Right cardiac atrium (tissue), 5 donors: ENCODE results near the gene FOXK1. TPM values are rescaled to one million over a fixed set of nuclear protein-coding genes. Genes with fewer than 3 reads are reported as not detected.
A peak's percentile ranks its signal among the peaks of the same experiment; 100 is the strongest.

Experiments used
- ATAC-seq, 2 donors: fragments of 200-7000 bp; cut with Tn5 transposase; one replicate each; pipeline versions ENCODE4 v1.8.0 to v1.9.1; 2020; ENCODE audit warnings: moderate library complexity in 2 of 2, mild to moderate bottlenecking in 1 of 2
- DNase-seq, 3 donors: peaks; one replicate each; pipeline ENCODE4 v3.0.0-alpha.2; 2020
- H3K27ac ChIP-seq: one replicate; pipeline ENCODE4 v1.5.1; 2013; ENCODE audit warnings: mild to moderate bottlenecking, low read length, control low read depth, moderate library complexity
- H3K27me3 ChIP-seq: one replicate; pipeline ENCODE4 v1.6.1; 2013; ENCODE audit not compliant: control insufficient read depth, insufficient read depth
- H3K4me1 ChIP-seq: one replicate; pipeline ENCODE4 v1.6.1; 2013; ENCODE audit warnings: low read length; ENCODE audit not compliant: control insufficient read depth, insufficient read depth
- H3K4me3 ChIP-seq: one replicate; pipeline ENCODE4 v1.5.1; 2013; ENCODE audit warnings: low read length, control low read depth
- H3K9me3 ChIP-seq: one replicate; pipeline ENCODE4 v1.6.1; 2013; ENCODE audit warnings: low read length; ENCODE audit not compliant: control insufficient read depth
- WGBS: extraction: QIAGEN DNeasy Blood & Tissue Kit; methylation state at CpG from one replicate; pipeline ENCODE4 v1.1.7; 2013; 5-methylcytosine and 5-hydroxymethylcytosine counted together
- intact Hi-C, 4 donors: fragments of 100-400 bp; cut with DNase I; formaldehyde crosslinking; loops; one replicate each; pipeline versions ENCODE4 v1.11.0 to v1.14.0; 2022 to 2023
- polyA plus RNA-seq: library from polyadenylated mRNA; stranded (reverse); fragments of 200-250 nt; gene quantifications from one replicate; pipeline ENCODE4 v1.2.3, GENCODE V29; 2013
- total RNA-seq, 4 donors: library from RNA; stranded (reverse); fragmentation: NEBNext Ultra II Directional; extraction: Animal tissue kit (Norgen Biotek cat#: 25700); gene quantifications; one replicate each; pipeline ENCODE4 v1.2.1, GENCODE V29; 2021
- donor health status: healthy with polysubstance abuse.
- donor health status: DM: no; HTN: yes; CAD: no.
- donor health status: DM: no; HTN: no; CAD: no.
- donor health status: DM: no; HTN: yes; CAD: no; lungs with severe emphysema.
- donor health status: DM: yes; HTN: yes; CAD: no.

The FOXK1 gene
- total and polyA plus RNA-seq, 5 donors, result 10.9 to 22.4 (median 18.1) TPM

DNA sequence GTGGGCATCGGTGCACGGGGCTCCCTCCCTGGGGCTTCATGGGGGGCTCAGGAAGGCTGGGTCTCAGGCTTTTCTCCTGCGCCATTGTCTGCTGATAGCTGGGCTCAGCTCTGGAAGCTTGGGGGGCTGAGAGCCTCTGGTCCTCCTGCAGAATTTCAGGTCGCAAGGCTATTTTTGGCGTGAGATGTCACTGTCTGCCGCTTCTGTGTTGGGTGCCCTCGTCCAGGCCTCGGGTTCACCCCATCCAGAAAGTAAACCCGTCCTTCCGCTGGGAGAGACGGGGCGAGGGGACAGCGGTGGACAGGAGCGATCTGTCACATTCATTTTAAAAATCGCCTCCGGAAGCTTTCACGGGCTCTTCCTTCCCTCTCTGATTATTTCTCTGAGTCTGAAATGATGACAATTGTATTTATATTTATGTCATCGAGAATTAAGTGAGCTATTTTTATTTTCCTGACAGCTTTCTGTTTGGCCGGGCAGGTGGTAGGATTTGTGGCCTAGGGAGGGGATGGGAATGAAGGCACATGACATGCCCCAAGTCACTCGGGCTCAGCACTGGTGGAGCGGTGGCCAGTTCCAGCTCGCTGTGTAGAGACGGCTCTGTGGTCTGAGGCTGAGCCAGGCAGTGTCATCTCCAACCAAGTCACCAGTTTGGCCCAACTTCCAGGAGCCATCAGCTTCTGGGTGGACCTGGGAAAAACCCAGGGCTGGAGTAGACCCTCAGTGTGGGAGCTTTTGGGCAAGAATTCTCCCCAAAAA is 52.7 kb downstream of the FOXK1 start:
- ATAC-seq, result peak in 1 of 2 donors; percentile 32
- WGBS, result 67% methylated on average over 23 of the region's 23 CpGs
- Histone ChIP-seq H3K9me3 (no peaks in the 10 kb centered on the region), H3K4me3 (no peak overlapping the region), H3K27me3 (no peaks in the 10 kb centered on the region), H3K27ac (peak overlapping the region; percentile 2), H3K4me1 (peaks cover 5% of the 10 kb centered on the region)
- intact Hi-C loops, result loop anchor here in 2 of 4 donors (5.0 to 10.0 kb wide), 2 partner anchors 47 to 50 kb away; partner anchors contain the start of gene FOXK1 (in 1 of the 2)
- peak in 2 of 3 donors; percentile 55 to 63 for DNase-seq

DNA sequence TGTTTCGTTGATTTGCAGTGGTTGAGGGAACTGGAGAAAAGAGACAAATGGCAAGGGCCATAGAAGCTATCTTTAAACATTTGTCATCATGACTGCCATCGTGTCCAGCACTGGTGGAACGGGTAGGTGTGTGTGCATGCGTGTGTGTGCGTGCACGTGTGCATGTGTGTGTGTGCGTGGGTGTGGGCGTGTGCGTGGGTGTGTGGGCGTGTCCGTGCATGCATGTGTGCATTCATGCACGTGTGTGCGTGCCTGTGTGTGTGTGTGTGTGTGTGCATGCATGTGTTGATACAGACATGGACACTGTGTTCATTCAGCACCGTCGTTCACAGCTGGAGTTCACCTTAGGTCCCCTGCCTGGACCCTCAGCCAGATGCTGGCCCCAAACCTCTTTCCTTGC is 55.2 kb downstream of the FOXK1 start:
- ATAC-seq, result no peak
- intact Hi-C loops, result loop anchor here in 1 of 4 donors (10.0 kb wide), 1 partner anchor 52 kb away; the partner anchor contains the start of gene FOXK1
- Histone ChIP-seq H3K9me3 (no peaks in the 10 kb centered on the region), H3K4me1 (peaks cover 5% of the 10 kb centered on the region), H3K27ac (no peak overlapping the region), H3K27me3 (no peaks in the 10 kb centered on the region), H3K4me3 (no peak overlapping the region)
- peak in 2 of 3 donors; percentile 42 to 54 for DNase-seq
- 93% methylated on average over 15 of the region's 15 CpGs for WGBS

DNA sequence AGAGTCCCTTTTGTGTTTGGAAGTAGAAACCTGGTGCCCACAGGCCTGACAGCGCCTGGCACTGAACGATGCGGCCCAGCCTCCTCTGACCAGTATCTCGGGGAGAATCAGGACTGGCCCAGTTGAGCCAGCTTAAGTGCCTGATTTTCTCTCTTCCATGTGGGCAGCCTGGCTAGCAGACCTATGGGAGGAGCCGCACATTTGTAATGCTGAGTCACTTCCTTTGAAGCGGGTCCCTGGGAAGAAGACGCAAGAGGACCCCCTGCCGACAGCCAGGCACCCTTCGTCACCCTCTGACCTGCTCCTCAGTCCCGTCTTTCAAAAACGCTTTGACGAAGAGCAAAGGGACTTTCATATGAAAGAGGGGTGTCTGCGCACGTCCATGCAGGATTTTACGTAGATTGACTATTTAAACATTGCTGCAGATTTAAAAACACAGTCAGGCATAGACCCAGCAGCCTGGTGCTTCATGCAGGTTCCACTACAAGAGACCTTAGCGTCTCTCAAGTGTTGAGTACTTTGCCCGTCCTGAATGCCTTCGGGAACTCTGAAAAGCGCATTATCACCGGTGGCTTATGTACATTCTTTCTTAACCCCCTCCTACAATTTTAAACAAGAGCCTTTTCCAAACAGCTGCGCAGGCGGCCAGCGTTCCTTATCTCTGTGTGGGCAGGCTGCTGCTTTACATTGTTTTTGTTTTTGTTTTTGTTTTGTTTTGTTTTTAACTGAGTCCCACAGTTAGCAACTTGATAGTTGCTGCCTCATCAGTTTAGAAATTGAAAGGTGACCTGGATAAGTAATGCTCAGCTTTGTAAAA is 56.8 kb downstream of the FOXK1 start:
- Histone ChIP-seq H3K9me3 (no peaks in the 10 kb centered on the region), H3K27ac (peak overlapping the region; percentile 71), H3K4me3 (peak overlapping the region; percentile 34), H3K4me1 (peaks cover 5% of the 10 kb centered on the region), H3K27me3 (no peaks in the 10 kb centered on the region)
- DNase-seq (peak; percentile 56 to 72 (median 65)), ATAC-seq (peak; percentile 55 to 79)
- intact Hi-C loops, result loop anchor here in 1 of 4 donors (10.0 kb wide), 1 partner anchor 54 kb away; the partner anchor contains the start of gene FOXK1
- WGBS, result 21% methylated on average over 23 of the region's 23 CpGs

DNA sequence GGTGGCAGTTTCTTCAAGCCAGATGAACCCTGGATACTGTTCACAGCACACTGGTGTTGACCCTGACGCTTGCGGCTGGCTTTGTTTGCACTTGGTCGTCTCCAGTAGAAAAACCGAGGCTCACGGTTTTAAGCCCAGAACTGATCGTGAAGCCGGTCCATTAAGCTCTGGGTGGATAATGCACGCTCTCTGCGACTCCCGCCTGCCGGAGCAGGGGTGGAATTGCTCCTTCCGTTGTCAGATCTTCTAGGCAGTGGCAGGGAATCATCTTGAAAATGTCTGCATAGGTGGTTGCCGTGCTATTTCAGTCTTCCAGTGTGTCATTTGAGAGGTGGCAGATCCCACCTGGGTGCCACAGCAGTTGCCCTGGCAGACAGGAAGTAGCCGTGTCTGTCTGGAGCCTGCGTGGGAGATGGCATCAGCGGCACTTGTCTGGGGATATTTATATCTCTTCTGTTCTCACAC is 57.5 kb downstream of the FOXK1 start:
- Histone ChIP-seq H3K4me1 (peaks cover 9% of the 10 kb centered on the region), H3K9me3 (no peaks in the 10 kb centered on the region), H3K27me3 (no peaks in the 10 kb centered on the region), H3K4me3 (peak overlapping the region; percentile 34), H3K27ac (peak overlapping the region; percentile 71)
- DNase-seq (peak in 2 of 3 donors; percentile 76 to 84), ATAC-seq (peak; percentile 66 to 71)
- WGBS, result 14% methylated on average over 16 of the region's 16 CpGs
- intact Hi-C loops, result loop anchor here in 1 of 4 donors (10.0 kb wide), 1 partner anchor 55 kb away; the partner anchor contains the start of gene FOXK1

DNA sequence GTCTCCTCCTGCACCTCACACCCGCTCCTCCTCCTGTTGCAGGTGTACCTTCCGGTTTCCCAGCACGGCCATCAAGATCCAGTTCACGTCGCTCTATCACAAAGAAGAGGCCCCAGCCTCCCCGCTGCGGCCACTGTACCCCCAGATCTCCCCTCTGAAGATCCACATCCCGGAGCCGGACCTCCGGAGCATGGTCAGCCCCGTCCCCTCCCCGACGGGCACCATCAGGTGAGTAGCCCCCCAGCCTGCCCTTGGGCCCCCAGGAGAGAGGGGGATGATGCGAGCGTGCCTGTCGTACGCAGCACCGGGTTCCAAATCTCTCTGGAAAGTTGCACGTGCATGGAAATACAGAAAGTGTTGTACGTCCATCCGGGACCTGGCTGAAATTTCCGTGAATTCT is 58.7 kb downstream of the FOXK1 start:
- no peak overlapping the region for H3K4me3 ChIP-seq
- no peaks in the 10 kb centered on the region for H3K9me3 ChIP-seq
- ATAC-seq, result no peak
- H3K4me1 ChIP-seq, result peaks cover 10% of the 10 kb centered on the region
- no peak overlapping the region for H3K27ac ChIP-seq
- intact Hi-C loops, result no loop called here
- 92% methylated on average over 22 of the region's 22 CpGs for WGBS
- DNase-seq, result peak in 2 of 3 donors; percentile 47 to 52
- no peaks in the 10 kb centered on the region for H3K27me3 ChIP-seq

DNA sequence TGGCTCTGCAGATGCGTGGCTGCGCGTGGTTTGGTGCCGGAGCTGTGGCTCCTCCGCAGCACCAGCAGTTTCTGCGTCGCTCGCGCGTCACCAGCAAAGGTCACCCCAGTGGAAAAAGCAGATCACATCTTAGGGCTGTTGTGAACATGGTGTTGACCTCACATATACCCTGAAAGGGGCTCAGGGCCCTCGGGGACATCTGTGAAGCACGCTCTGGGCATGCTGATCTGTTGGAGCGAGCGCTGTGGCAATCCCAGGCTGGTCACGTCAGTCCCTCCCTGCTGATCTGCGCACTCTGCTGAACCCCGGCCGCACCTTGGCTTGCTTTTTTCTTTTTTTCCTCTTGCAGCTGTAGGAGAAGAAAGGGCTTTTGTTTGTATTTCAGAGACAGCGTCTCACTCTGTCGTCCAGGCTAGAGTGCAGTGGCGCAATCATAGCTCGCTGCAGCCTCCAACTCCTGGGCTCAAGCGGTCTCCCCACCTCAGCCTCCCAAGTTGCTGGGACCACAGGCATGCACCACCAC is 60.0 kb downstream of the FOXK1 start:
- no peak for ATAC-seq
- DNase-seq, result peak in 1 of 3 donors; percentile 61
- H3K4me1 ChIP-seq, result peaks cover 14% of the 10 kb centered on the region
- H3K27me3 ChIP-seq, result no peaks in the 10 kb centered on the region
- H3K27ac ChIP-seq, result no peak overlapping the region
- intact Hi-C loops, result no loop called here
- H3K4me3 ChIP-seq, result no peak overlapping the region
- H3K9me3 ChIP-seq, result no peaks in the 10 kb centered on the region
- 95% methylated on average over 23 of the region's 23 CpGs for WGBS

DNA sequence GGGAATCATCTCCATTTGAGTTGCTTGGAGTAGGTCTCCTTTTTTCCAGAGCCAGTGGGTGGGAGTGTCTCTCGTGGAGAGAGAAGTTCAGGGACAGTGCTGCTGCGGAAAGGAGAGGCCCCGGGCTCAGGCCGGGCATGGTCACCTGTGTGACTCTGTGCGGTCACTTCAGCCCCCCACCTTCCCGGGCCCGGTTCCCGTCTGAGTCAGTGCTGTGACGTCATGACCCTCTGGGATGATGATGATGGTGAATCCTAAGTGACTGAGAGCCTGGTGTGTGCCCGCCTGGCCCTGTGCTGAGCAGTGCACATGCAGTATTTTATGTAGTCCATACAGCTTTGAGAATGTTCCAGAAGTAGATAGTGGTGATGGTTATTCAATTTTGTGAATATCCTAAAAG is 60.8 kb downstream of the FOXK1 start:
- ATAC-seq (no peak), DNase-seq (peak in 1 of 3 donors; percentile 56)
- Histone ChIP-seq H3K9me3 (no peaks in the 10 kb centered on the region), H3K4me1 (peaks cover 14% of the 10 kb centered on the region), H3K4me3 (no peak overlapping the region), H3K27me3 (no peaks in the 10 kb centered on the region), H3K27ac (no peak overlapping the region)
- WGBS, result 86% methylated on average over 10 of the region's 10 CpGs
- intact Hi-C loops, result no loop called here

DNA sequence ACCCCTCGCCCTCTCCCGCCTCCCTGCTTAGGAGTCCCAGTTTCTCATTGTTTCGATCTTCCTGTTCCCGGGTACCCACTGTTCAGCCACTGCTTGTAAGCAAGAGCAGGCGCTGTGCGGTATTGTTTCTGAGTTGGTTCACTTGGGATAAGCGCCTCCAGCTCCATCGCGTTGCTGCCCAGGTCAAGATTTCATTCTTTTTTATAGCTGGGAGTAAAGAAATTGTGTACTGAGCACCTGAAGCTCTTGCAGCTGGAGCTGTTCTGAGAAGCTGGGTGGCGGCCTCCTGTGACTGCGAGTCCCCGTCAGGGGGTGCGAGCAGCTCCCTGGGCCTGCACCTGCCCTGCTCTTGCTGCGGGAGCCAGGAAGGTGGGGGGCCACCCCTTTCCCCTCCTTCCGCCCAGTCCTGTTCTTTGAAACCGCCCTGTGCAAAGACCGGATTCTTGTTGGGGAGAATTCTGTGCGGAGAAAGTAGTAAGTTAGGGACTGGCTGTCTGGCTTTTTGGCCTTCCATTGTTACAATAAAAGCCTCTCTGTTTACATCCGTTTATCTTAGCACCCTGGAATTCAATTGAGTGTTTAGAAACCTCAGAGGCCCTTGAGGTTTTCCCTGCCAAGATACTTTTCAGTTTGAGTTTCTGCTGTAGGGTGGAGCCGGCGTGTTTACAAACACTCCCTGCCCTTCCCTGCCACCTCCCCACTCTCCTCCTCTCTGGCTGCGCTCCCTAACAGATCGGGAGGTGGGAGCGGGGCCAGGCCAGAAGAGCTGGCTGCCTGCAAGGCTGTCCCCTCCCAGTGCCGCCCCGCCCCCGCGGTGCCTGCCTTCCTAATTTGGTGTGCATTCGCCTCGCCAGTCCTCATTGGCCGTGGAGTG is 62.5 kb downstream of the FOXK1 start:
- H3K4me1 ChIP-seq, result peaks cover 9% of the 10 kb centered on the region
- H3K27ac ChIP-seq, result peak overlapping the region; percentile 96
- 17% methylated on average over 31 of the region's 31 CpGs for WGBS
- intact Hi-C loops, result loop anchor here in 1 of 4 donors (5.0 kb wide), 1 partner anchor 62 kb away; the partner anchor contains the start of gene FOXK1
- no peaks in the 10 kb centered on the region for H3K9me3 ChIP-seq
- peak; percentile 96 for ATAC-seq
- no peaks in the 10 kb centered on the region for H3K27me3 ChIP-seq
- DNase-seq, result peak; percentile 100
- H3K4me3 ChIP-seq, result peak overlapping the region; percentile 1

DNA sequence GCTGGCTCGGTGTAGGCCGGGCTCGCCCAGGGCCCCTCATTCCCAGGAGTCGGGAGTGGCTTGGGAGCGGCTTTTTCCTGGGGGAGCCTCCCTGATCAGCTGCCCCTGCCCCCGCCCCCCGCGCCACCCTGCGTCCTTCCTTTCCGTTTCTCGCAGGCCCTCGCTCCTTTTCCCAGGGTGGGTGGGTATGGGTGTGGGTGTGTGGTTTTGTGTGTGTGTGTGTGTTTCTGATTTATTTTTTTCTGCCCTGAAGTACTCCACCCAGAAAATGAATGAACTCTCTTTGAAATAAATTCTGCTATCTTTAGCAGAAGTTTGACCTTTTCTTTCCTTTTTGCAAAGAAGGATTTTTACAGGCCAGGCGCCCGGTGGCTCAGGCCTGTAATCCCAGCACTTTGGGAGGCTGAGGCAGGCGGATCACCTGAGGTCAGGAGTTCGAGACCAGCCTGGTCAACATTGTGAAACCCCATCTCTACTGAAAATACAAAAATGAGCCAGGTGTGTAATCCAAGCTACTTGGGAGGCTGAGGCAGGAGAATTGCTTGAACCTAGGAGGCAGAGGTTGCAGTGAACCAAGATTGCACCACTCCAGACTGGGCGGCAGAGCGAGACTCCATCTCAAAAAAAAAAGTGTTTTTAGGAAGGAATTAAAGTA is 63.3 kb downstream of the FOXK1 start:
- 11% methylated on average over 18 of the region's 18 CpGs for WGBS
- H3K27me3 ChIP-seq, result no peaks in the 10 kb centered on the region
- peak overlapping the region; percentile 96 for H3K27ac ChIP-seq
- intact Hi-C loops, result loop anchor here in 1 of 4 donors (5.0 kb wide), 1 partner anchor 63 kb away; the partner anchor contains the start of gene FOXK1
- no peak for ATAC-seq
- DNase-seq, result no peak
- H3K4me3 ChIP-seq, result peak overlapping the region; percentile 22
- peaks cover 9% of the 10 kb centered on the region for H3K4me1 ChIP-seq
- no peaks in the 10 kb centered on the region for H3K9me3 ChIP-seq
